Keratinocyte (primary cell): Measurements from ENCODE around the gene RARA. TPM values are rescaled to one million over a fixed set of nuclear protein-coding genes. Genes with fewer than 3 reads are reported as not detected.
"Not testable (repeated sequence)": the region's sequence is repeated elsewhere in the genome, so short reads cannot be mapped to it uniquely, and the experiment has no call there.

Experiments used
- DNase-seq: peaks from one replicate; pipeline ENCODE4 v3.0.0-alpha.2; 2011; ENCODE audit warnings: low read depth, missing footprints, low spot score
- FAIRE-seq: peaks from 2 replicates; lab custom pipeline; 2011; peaks lifted over from hg19 to GRCh38; lab: Jason Lieb, UNC
- H2AFZ ChIP-seq: 2 replicates; pipeline ENCODE4 v1.6.0; 2012; ENCODE audit warnings: low read length, control low read depth, inconsistent platforms; ENCODE audit not compliant: control insufficient read depth
- H3K27ac ChIP-seq: 2 replicates; pipeline ENCODE4 v1.5.1; 2011; ENCODE audit warnings: low read length; ENCODE audit not compliant: control insufficient read depth, insufficient read depth
- H3K27me3 ChIP-seq: 3 replicates; pipeline ENCODE4 v1.6.0; 2011; ENCODE audit warnings: low read length; ENCODE audit not compliant: control insufficient read depth, insufficient read depth; ENCODE audit errors: extremely low read depth
- H3K36me3 ChIP-seq, 2 experiments: 2 replicates in 1 of 2; 3 replicates in 1 of 2; pipeline ENCODE4 v1.5.1; 2011; ENCODE audit warnings: low read length in 2 of 2, mild to moderate bottlenecking in 1 of 2; ENCODE audit not compliant: control insufficient read depth in 2 of 2, insufficient read depth in 2 of 2; ENCODE audit errors: extremely low read depth in 1 of 2
- H3K4me1 ChIP-seq: 3 replicates; pipeline ENCODE4 v1.5.1; 2011; ENCODE audit warnings: low read length; ENCODE audit not compliant: control insufficient read depth, insufficient read depth; ENCODE audit errors: extremely low read depth
- H3K4me2 ChIP-seq: 3 replicates; pipeline ENCODE4 v1.6.0; 2011; ENCODE audit warnings: low read depth, low read length; ENCODE audit not compliant: control insufficient read depth, insufficient read depth; ENCODE audit errors: extremely low read depth
- H3K4me3 ChIP-seq, 3 experiments: fragments of 200-600 bp in 1 of 3; sonication (generic) in 1 of 3; 2 replicates in 2 of 3; 3 replicates in 1 of 3; pipeline ENCODE4 v1.5.1; 2011 to 2016; ENCODE audit warnings: low read length in 3 of 3, mild to moderate bottlenecking in 3 of 3, control low read depth in 2 of 3, inconsistent platforms in 1 of 3, low read depth in 1 of 3, mixed read lengths in 1 of 3, mixed run types in 1 of 3, moderate library complexity in 1 of 3; ENCODE audit not compliant: control insufficient read depth in 2 of 3, insufficient read depth in 2 of 3; ENCODE audit errors: extremely low read depth in 1 of 3
- H3K79me2 ChIP-seq: 2 replicates; pipeline ENCODE4 v1.6.0; 2012; ENCODE audit warnings: low read length; ENCODE audit not compliant: control insufficient read depth, insufficient read depth
- H3K9ac ChIP-seq: 3 replicates; pipeline ENCODE4 v1.6.0; 2011; ENCODE audit warnings: low read length; ENCODE audit not compliant: control insufficient read depth, insufficient read depth; ENCODE audit errors: extremely low read depth
- H3K9me1 ChIP-seq: 3 replicates; pipeline ENCODE4 v1.6.0; 2011; ENCODE audit warnings: low read length; ENCODE audit not compliant: control insufficient read depth, insufficient read depth; ENCODE audit errors: extremely low read depth
- H3K9me3 ChIP-seq: 2 replicates; pipeline ENCODE4 v1.5.1; 2012; ENCODE audit warnings: low read depth, low read length; ENCODE audit not compliant: control insufficient read depth
- H4K20me1 ChIP-seq: 3 replicates; pipeline ENCODE4 v1.6.0; 2011; ENCODE audit warnings: low read length; ENCODE audit not compliant: control insufficient read depth, insufficient read depth; ENCODE audit errors: extremely low read depth
- EZH2 ChIP-seq: IDR thresholded peaks from one replicate; pipeline ENCODE4 v1.6.1; 2012; ENCODE audit warnings: inconsistent platforms, mild to moderate bottlenecking, low read length, moderate library complexity
- dilution Hi-C: fragments of 300-500 bp; cut with MboI; formaldehyde crosslinking; loops from one replicate; pipeline ENCODE4 v1.7.0; 2020; ENCODE audit warnings: low sequenced_read_pairs; ENCODE audit not compliant: extremely low pct_ligation_motif_present
- polyA plus RNA-seq, 5 experiments: library from polyadenylated mRNA; depleted of rRNA in 3 of 5; stranded (reverse) in 3 of 5; stranded (forward) in 1 of 5; unstranded in 1 of 5; fragments of >200 nt; gene quantifications; 1 replicate in 1 of 5; 2 replicates in 3 of 5; 3 replicates in 1 of 5; pipeline versions ENCODE4 v1.2.1 to v1.2.3, GENCODE V29; 2011 to 2012; ENCODE audit warnings: missing spikeins in 2 of 5, low read depth in 1 of 5, low replicate concordance in 1 of 5
- TF ChIP-seq, protein P1 (sequence below), 3 experiments: IDR thresholded peaks in 1 of 3; conservative IDR thresholded peaks in 1 of 3; optimal IDR thresholded peaks in 1 of 3; 2 replicates in 2 of 3; 3 replicates in 1 of 3; pipeline versions ENCODE3 to v1.5.1; 2011; ENCODE audit warnings: low read length in 3 of 3, mild to moderate bottlenecking in 3 of 3, moderate library complexity in 2 of 3, control low read depth in 1 of 3, inconsistent platforms in 1 of 3; ENCODE audit not compliant: insufficient read depth in 2 of 3; ENCODE audit errors: extremely low read depth in 1 of 3

RARA gene
- polyA plus RNA-seq, 1 donor (not counting 4 experiments of a cell fraction or from before 2014, with no cell fraction given), result 3.8 TPM

DNA sequence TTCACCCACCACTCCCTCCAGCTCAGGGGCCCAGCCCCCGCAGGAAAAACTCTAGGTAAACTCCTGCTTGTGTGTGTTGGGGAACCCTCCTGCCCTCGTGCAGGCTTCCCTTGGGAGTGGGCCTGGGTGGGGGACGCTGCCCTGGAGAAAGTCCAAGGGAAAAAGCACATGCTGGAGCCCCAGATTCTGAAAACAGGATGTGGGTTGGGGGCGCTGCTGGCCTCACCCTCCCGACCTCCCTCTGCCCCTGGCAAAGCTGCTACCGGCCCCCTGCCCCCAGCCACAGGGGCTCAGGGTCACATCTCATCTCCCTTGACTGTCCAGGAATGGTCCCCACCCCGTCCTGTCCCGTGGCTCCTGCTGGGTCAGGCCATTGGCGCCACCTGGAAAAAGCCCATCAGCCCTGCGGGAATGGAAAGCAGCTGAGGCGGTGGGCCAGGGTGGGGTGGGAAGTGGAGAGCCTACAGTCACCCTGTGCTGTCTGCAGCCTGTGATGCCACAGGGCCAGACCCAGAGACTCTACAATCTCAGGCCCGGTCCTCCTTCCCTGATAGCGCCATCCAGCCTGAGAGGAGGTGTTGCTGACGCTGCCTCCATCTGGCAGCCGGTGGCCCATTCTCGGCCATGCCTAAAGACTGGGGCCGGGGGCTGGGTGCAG lies 58.0 kb downstream of the RARA start:
- Histone ChIP-seq H3K27me3 (no peaks in the 10 kb centered on the region), H3K4me1 (no peaks in the 10 kb centered on the region), H2AFZ (no peak overlapping the region), H3K9ac (no peak overlapping the region), H3K79me2 (no peaks in the 10 kb centered on the region), H3K36me3 (no peaks in the 10 kb centered on the region), H3K9me3 (no peaks in the 10 kb centered on the region), H3K4me2 (no peak overlapping the region), H3K9me1 (no peaks in the 10 kb centered on the region), H3K4me3 (no peak overlapping the region), H4K20me1 (no peaks in the 10 kb centered on the region), H3K27ac (no peak overlapping the region)
- TF ChIP-seq EZH2, result no peak
- TF ChIP-seq, protein P1, sequence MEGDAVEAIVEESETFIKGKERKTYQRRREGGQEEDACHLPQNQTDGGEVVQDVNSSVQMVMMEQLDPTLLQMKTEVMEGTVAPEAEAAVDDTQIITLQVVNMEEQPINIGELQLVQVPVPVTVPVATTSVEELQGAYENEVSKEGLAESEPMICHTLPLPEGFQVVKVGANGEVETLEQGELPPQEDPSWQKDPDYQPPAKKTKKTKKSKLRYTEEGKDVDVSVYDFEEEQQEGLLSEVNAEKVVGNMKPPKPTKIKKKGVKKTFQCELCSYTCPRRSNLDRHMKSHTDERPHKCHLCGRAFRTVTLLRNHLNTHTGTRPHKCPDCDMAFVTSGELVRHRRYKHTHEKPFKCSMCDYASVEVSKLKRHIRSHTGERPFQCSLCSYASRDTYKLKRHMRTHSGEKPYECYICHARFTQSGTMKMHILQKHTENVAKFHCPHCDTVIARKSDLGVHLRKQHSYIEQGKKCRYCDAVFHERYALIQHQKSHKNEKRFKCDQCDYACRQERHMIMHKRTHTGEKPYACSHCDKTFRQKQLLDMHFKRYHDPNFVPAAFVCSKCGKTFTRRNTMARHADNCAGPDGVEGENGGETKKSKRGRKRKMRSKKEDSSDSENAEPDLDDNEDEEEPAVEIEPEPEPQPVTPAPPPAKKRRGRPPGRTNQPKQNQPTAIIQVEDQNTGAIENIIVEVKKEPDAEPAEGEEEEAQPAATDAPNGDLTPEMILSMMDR (optimal IDR thresholded peaks at IDR 0.05 in 1 of 3, IDR thresholded peaks at IDR 0.05 in 1 of 3, conservative IDR thresholded peaks at IDR 0.05 in 1 of 3; ENCODE audit: extremely low read depth in 1 of 3, insufficient read depth in 2 of 3, low read length in 3 of 3), result no peak
- FAIRE-seq, result no peak
- dilution Hi-C loops, result no loop called here
- DNase-seq, result no peak

DNA sequence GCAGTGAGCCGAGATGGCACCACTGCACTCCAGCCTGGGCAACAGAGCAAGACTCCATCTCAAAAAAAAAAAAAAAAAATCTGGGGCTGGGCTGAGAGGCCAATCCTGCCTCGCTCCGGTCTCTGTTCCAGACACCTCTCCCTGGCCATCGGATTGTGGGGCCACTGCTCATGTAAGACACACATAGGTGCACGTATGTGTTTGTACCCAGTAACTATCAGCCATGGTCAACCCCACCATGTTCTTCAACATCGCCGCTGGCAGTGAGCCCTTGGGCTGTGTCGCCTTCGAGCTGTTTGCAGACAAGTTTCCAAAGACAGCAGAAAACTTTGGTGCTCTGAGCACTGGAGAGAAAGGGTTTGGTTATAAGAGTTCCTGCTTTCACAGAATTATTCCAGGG lies 58.7 kb downstream of the RARA start:
- H3K9ac ChIP-seq, H4K20me1 ChIP-seq, H3K27ac ChIP-seq, H3K36me3 ChIP-seq, H3K9me1 ChIP-seq, H3K4me1 ChIP-seq, H3K27me3 ChIP-seq, DNase-seq, H3K4me2 ChIP-seq, H3K4me3 ChIP-seq, dilution Hi-C loops, H3K9me3 ChIP-seq, H2AFZ ChIP-seq, H3K79me2 ChIP-seq, FAIRE-seq: not testable (repeated sequence)

DNA sequence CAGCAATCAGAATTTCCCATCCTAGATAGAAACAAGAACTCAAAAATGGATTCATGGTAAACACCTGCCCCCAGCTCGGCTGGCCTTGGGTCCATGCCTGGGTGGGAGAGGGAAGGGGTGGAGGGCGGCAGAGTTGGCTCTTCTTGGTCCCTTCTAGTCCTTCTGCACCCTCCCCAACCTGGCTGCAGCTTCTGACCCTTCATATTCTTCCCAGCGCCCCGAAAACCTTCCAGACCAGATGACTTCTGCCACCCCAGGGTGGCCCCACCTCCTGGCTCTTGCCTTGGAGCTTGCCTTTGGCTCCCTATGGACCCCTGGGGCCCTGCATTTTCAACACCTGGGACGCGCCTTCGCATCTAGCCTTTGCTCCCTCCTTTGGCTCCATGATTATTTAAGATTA lies 60.9 kb downstream of the RARA start:
- Histone ChIP-seq H4K20me1 (no peaks in the 10 kb centered on the region), H3K79me2 (no peaks in the 10 kb centered on the region), H3K4me3 (no peak overlapping the region), H3K9me3 (no peaks in the 10 kb centered on the region), H3K36me3 (no peaks in the 10 kb centered on the region), H2AFZ (no peak overlapping the region), H3K27ac (no peak overlapping the region), H3K27me3 (no peaks in the 10 kb centered on the region), H3K9me1 (no peaks in the 10 kb centered on the region), H3K4me2 (no peak overlapping the region), H3K4me1 (peaks cover 3% of the 10 kb centered on the region), H3K9ac (no peak overlapping the region)
- DNase-seq (no peak), FAIRE-seq (no peak)
- dilution Hi-C loops, result no loop called here
- no peak for TF ChIP-seq EZH2
- TF ChIP-seq, protein P1 (optimal IDR thresholded peaks at IDR 0.05 in 1 of 3, IDR thresholded peaks at IDR 0.05 in 1 of 3, conservative IDR thresholded peaks at IDR 0.05 in 1 of 3; ENCODE audit: extremely low read depth in 1 of 3, insufficient read depth in 2 of 3, low read length in 3 of 3), result no peak
